AG04449 (cell line): ENCODE results near the gene ETFRF1.

ENCODE experiments used
- CTCF ChIA-PET: fragments of 350-600 bp; formaldehyde crosslinking; extraction: SDS; loops from one replicate; lab custom pipeline; 2021; ENCODE audit warnings: antibody characterized with exemption; lab: Yijun Ruan, JAX
- POLR2A ChIA-PET: fragments of 400-600, 350-600 bp; formaldehyde crosslinking; extraction: SDS; loops from one replicate; lab custom pipeline; 2020; ENCODE audit warnings: antibody characterized with exemption, inconsistent platforms; lab: Yijun Ruan, JAX
- DNase-seq: peaks from one replicate; pipeline ENCODE4 v3.0.0-alpha.2; 2010; ENCODE audit warnings: low read depth, low spot score
- H3K4me3 ChIP-seq: 2 replicates; pipeline ENCODE4 v1.5.1; 2011; ENCODE audit warnings: low read depth, mild to moderate bottlenecking, control low read depth, low read length
- CTCF ChIP-seq: IDR thresholded peaks from one replicate; pipeline ENCODE4 v1.5.1; 2011; ENCODE audit warnings: mild to moderate bottlenecking, moderate library complexity, low read length, control low read depth, inconsistent platforms; ENCODE audit not compliant: insufficient read depth; ENCODE audit errors: missing control alignments

The ETFRF1 gene

GRCh38 chr12:25200703-25201102 is 5.7 kb downstream of the ETFRF1 start:
- DNase-seq = peak; percentile 56
- ChIA-PET POLR2A (no interaction called here), CTCF (interaction anchor here (2.3 kb wide), 1 partner anchor 187 kb away, joined by 8 read pairs; no protein-coding TSS in a partner anchor)
- TF ChIP-seq CTCF = no peak
- no peak overlapping the region for H3K4me3 ChIP-seq

- no peak for TF ChIP-seq CTCF
- no peak overlapping the region for H3K4me3 ChIP-seq
- no peak for DNase-seq
- ChIA-PET POLR2A (no interaction called here), CTCF (no interaction called here)
These were observed 7.1 kb downstream of the ETFRF1 start for GRCh38 chr12:25202137-25202536.

- TF ChIP-seq CTCF = no peak
- ChIA-PET CTCF (no interaction called here), POLR2A (no interaction called here)
- H3K4me3 ChIP-seq = no peak overlapping the region
- DNase-seq = no peak
These were observed 12.4 kb downstream of the ETFRF1 start for GRCh38 chr12:25207411-25207810.

- H3K4me3 ChIP-seq = no peak overlapping the region
- no peak for TF ChIP-seq CTCF
- ChIA-PET POLR2A (no interaction called here), CTCF (no interaction called here)
- no peak for DNase-seq
These were observed 12.8 kb downstream of the ETFRF1 start for GRCh38 chr12:25207846-25208245.

- ChIA-PET POLR2A (no interaction called here), CTCF (interaction anchor here (5.0 kb wide), 1 partner anchor 33 kb away, joined by 27 read pairs; no protein-coding TSS in a partner anchor)
- TF ChIP-seq CTCF = no peak
- no peak for DNase-seq
- no peak overlapping the region for H3K4me3 ChIP-seq
These were observed 13.5 kb downstream of the ETFRF1 start for GRCh38 chr12:25208554-25208953.

GRCh38 chr12:25213338-25213737 is 18.3 kb downstream of the ETFRF1 start:
- TF ChIP-seq CTCF = no peak
- POLR2A ChIA-PET = no interaction called here
- CTCF ChIA-PET = interaction anchor here (1.5 to 5.0 kb wide), 2 partner anchors 25 to 28 kb away, joined by 6 to 27 read pairs; no protein-coding TSS in a partner anchor
- DNase-seq = no peak
- H3K4me3 ChIP-seq = no peak overlapping the region
